ENCODE results near the gene LINC01488.

DNA sequence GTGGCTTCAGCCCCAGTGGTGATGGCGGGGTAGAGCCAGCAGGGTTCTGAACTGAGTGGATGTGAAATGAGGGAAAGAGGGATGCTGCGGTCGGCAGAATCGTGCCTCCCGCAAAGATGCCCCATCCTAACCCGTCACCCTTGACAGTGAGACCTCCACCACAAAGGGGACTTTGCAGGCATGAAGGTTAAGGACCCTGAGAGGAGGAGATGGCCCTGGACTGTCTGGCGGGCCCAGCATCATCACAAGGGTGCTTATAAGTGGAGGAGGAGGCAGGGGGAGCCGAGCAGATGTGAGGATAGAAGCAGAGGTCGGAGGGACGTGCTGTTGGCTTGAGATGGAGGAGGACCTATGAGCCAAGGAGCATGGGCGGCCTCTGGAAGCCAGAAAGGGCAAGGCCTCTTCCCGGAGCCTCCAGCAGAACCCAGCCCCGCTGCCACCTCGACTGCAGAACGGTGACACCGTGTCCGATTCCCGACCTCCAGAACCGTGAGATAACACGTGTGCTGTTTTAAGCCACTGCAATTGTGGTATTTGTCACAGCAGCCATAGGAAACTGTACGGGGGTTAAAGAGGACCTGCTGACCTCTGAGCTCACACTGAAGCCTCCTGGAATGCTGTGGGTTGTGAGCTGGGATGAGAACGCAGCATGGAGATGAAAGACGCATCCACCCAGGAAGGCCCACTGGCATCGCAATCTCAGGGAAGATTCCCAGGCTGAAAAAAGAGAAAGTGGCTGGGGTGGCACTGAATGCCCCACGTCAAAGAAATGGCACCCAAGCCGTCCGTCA, 10.9 kb downstream of the LINC01488 start:
- TF ChIP-seq, protein P1, sequence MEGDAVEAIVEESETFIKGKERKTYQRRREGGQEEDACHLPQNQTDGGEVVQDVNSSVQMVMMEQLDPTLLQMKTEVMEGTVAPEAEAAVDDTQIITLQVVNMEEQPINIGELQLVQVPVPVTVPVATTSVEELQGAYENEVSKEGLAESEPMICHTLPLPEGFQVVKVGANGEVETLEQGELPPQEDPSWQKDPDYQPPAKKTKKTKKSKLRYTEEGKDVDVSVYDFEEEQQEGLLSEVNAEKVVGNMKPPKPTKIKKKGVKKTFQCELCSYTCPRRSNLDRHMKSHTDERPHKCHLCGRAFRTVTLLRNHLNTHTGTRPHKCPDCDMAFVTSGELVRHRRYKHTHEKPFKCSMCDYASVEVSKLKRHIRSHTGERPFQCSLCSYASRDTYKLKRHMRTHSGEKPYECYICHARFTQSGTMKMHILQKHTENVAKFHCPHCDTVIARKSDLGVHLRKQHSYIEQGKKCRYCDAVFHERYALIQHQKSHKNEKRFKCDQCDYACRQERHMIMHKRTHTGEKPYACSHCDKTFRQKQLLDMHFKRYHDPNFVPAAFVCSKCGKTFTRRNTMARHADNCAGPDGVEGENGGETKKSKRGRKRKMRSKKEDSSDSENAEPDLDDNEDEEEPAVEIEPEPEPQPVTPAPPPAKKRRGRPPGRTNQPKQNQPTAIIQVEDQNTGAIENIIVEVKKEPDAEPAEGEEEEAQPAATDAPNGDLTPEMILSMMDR (IDR thresholded peaks at IDR 0.05; ENCODE audit: insufficient read depth, low read length, poor library complexity, severe bottlenecking): no peak
- TF ChIP-seq EZH2phosphoT487 (conservative IDR thresholded peaks at IDR 0.05; ENCODE audit: low read length): no peak

Measured in SU-DHL-6 (cell line).